ENCODE results near the gene RPL15.

DNA sequence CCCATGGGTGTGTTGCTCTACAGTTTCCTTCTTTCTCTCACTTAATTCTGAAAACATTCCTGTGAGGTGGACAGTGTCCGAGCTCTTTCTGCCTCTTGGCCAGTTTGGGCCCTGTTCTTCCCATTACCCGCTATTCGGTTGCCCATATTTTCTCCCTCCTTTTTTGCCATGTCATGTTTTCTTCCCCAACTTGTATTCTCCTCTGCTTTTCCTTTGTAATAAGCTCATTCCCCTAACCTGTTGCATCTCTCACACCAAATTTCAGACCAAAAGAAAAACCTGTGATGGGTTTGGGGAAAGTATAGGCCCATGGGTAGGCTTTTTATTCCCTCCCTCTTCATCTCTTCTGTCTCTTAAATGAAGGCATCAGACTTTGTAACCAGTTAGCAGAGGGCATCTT is 30.6 kb upstream of the RPL15 start:
- TF ChIP-seq, protein P1, sequence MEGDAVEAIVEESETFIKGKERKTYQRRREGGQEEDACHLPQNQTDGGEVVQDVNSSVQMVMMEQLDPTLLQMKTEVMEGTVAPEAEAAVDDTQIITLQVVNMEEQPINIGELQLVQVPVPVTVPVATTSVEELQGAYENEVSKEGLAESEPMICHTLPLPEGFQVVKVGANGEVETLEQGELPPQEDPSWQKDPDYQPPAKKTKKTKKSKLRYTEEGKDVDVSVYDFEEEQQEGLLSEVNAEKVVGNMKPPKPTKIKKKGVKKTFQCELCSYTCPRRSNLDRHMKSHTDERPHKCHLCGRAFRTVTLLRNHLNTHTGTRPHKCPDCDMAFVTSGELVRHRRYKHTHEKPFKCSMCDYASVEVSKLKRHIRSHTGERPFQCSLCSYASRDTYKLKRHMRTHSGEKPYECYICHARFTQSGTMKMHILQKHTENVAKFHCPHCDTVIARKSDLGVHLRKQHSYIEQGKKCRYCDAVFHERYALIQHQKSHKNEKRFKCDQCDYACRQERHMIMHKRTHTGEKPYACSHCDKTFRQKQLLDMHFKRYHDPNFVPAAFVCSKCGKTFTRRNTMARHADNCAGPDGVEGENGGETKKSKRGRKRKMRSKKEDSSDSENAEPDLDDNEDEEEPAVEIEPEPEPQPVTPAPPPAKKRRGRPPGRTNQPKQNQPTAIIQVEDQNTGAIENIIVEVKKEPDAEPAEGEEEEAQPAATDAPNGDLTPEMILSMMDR (IDR thresholded peaks at IDR 0.05; ENCODE audit: low read depth, low read length, missing input control), result no peak
- no peak for TF ChIP-seq HNF4G (IDR thresholded peaks at IDR 0.05)
- TF ChIP-seq RAD21 (IDR thresholded peaks at IDR 0.05), result no peak
- TF ChIP-seq SP1 (IDR thresholded peaks at IDR 0.05), result no peak
- TF ChIP-seq REST (IDR thresholded peaks at IDR 0.05), result no peak
- no peak for TF ChIP-seq TAF1 (conservative IDR thresholded peaks at IDR 0.05)

Measured in liver (tissue), 3 donors.